Stimulated activated effector memory CD8-positive, alpha-beta T cell treated with anti-CD3 and anti-CD28 coated beads, Interleukin-12 subunit alpha, Interleukin-12 subunit beta, amount 100 ng/mL, for 72 hours (primary cell): ENCODE measurements around the gene RAPGEF4.

Experiments used
- ATAC-seq: fragments of 150-1000 bp; cut with Tn5 transposase; 2 replicates; pipeline ENCODE4 v1.10.0; 2021
- DNase-seq, 2 donors: peaks; one replicate each; pipeline ENCODE4 v3.0.0; 2021 to 2022; ENCODE audit warnings: low spot score in 2 of 2
- H3K27ac Mint-ChIP-seq: one replicate; pipeline ENCODE4 v1.8.0; 2022; ENCODE audit warnings: mild to moderate bottlenecking, mixed read lengths
- H3K36me3 Mint-ChIP-seq: one replicate; pipeline ENCODE4 v1.8.0; 2022; ENCODE audit warnings: mild to moderate bottlenecking, mixed read lengths
- H3K4me1 Mint-ChIP-seq: one replicate; pipeline ENCODE4 v1.8.0; 2022; ENCODE audit warnings: mixed read lengths
- H3K4me3 Mint-ChIP-seq: one replicate; pipeline ENCODE4 v1.8.0; 2022; ENCODE audit warnings: mild to moderate bottlenecking, mixed read lengths
- H3K9me3 Mint-ChIP-seq: one replicate; pipeline ENCODE4 v1.8.0; 2022; ENCODE audit warnings: mixed read lengths

Gene RAPGEF4

GRCh38 chr2:172950565-172950964, 214.9 kb downstream of the RAPGEF4 start:
- no peaks in the 10 kb centered on the region for H3K4me1 Mint-ChIP-seq
- no peaks in the 10 kb centered on the region for H3K36me3 Mint-ChIP-seq
- ATAC-seq: no peak
- H3K27ac Mint-ChIP-seq: no peak overlapping the region
- no peaks in the 10 kb centered on the region for H3K9me3 Mint-ChIP-seq
- H3K4me3 Mint-ChIP-seq: no peak overlapping the region
- no peak for DNase-seq

- no peaks in the 10 kb centered on the region for H3K4me1 Mint-ChIP-seq
- ATAC-seq (no peak), DNase-seq (no peak)
- H3K36me3 Mint-ChIP-seq: no peaks in the 10 kb centered on the region
- H3K9me3 Mint-ChIP-seq: no peaks in the 10 kb centered on the region
- H3K27ac Mint-ChIP-seq: no peak overlapping the region
- no peak overlapping the region for H3K4me3 Mint-ChIP-seq
Measured at GRCh38 chr2:172951554-172951953, 215.9 kb downstream of the RAPGEF4 start.

GRCh38 chr2:172953411-172953810, 217.8 kb downstream of the RAPGEF4 start:
- H3K36me3 Mint-ChIP-seq: no peaks in the 10 kb centered on the region
- no peak for DNase-seq
- no peak for ATAC-seq
- no peaks in the 10 kb centered on the region for H3K4me1 Mint-ChIP-seq
- no peak overlapping the region for H3K4me3 Mint-ChIP-seq
- no peak overlapping the region for H3K27ac Mint-ChIP-seq
- H3K9me3 Mint-ChIP-seq: no peaks in the 10 kb centered on the region

- Mint-ChIP-seq H3K9me3 (no peaks in the 10 kb centered on the region), H3K4me3 (no peak overlapping the region), H3K36me3 (no peaks in the 10 kb centered on the region), H3K27ac (no peak overlapping the region), H3K4me1 (no peaks in the 10 kb centered on the region)
- DNase-seq: no peak
- ATAC-seq: no peak
Measured at GRCh38 chr2:172953970-172954852, 218.6 kb downstream of the RAPGEF4 start.

- no peak for DNase-seq
- Mint-ChIP-seq H3K36me3 (no peaks in the 10 kb centered on the region), H3K27ac (no peak overlapping the region), H3K4me1 (no peaks in the 10 kb centered on the region), H3K4me3 (no peak overlapping the region), H3K9me3 (no peaks in the 10 kb centered on the region)
- no peak for ATAC-seq
Measured at GRCh38 chr2:172955587-172955986, 219.9 kb downstream of the RAPGEF4 start.

- H3K4me1 Mint-ChIP-seq: peaks cover 2% of the 10 kb centered on the region
- H3K36me3 Mint-ChIP-seq: no peaks in the 10 kb centered on the region
- ATAC-seq (no peak), DNase-seq (no peak)
- no peaks in the 10 kb centered on the region for H3K9me3 Mint-ChIP-seq
- H3K27ac Mint-ChIP-seq: no peak overlapping the region
- H3K4me3 Mint-ChIP-seq: no peak overlapping the region
Measured at GRCh38 chr2:172957734-172958133, 222.1 kb downstream of the RAPGEF4 start.

GRCh38 chr2:172962082-172962481, 226.4 kb downstream of the RAPGEF4 start:
- H3K36me3 Mint-ChIP-seq: no peaks in the 10 kb centered on the region
- peaks cover 6% of the 10 kb centered on the region for H3K4me1 Mint-ChIP-seq
- H3K9me3 Mint-ChIP-seq: no peaks in the 10 kb centered on the region
- H3K4me3 Mint-ChIP-seq: no peak overlapping the region
- no peak for DNase-seq
- ATAC-seq: peak; percentile 41
- H3K27ac Mint-ChIP-seq: no peak overlapping the region

- no peak overlapping the region for H3K4me3 Mint-ChIP-seq
Measured at GRCh38 chr2:172962824-172963223, 227.2 kb downstream of the RAPGEF4 start.

GRCh38 chr2:172964511-172965139, 229.0 kb downstream of the RAPGEF4 start:
- Mint-ChIP-seq H3K4me1 (peaks cover 6% of the 10 kb centered on the region), H3K36me3 (no peaks in the 10 kb centered on the region), H3K4me3 (no peak overlapping the region), H3K27ac (no peak overlapping the region), H3K9me3 (no peaks in the 10 kb centered on the region)
- no peak for DNase-seq
- ATAC-seq: no peak

More at GRCh38 chr2:172962824-172963223, 227.2 kb downstream of the RAPGEF4 start:
- ATAC-seq (peak; percentile 75), DNase-seq (no peak)
- Mint-ChIP-seq H3K36me3 (no peaks in the 10 kb centered on the region), H3K4me1 (peaks cover 6% of the 10 kb centered on the region), H3K27ac (no peak overlapping the region), H3K9me3 (no peaks in the 10 kb centered on the region)

- Mint-ChIP-seq H3K36me3 (no peaks in the 10 kb centered on the region), H3K4me3 (no peak overlapping the region), H3K4me1 (peaks cover 6% of the 10 kb centered on the region), H3K9me3 (no peaks in the 10 kb centered on the region), H3K27ac (no peak overlapping the region)
- no peak for DNase-seq
- ATAC-seq: no peak
Measured at GRCh38 chr2:172965433-172966212, 230.0 kb downstream of the RAPGEF4 start.

GRCh38 chr2:172967036-172967982, 231.7 kb downstream of the RAPGEF4 start:
- no peaks in the 10 kb centered on the region for H3K36me3 Mint-ChIP-seq
- DNase-seq: no peak
- H3K27ac Mint-ChIP-seq: no peak overlapping the region
- no peak for ATAC-seq
- peaks cover 6% of the 10 kb centered on the region for H3K4me1 Mint-ChIP-seq
- no peaks in the 10 kb centered on the region for H3K9me3 Mint-ChIP-seq
- H3K4me3 Mint-ChIP-seq: no peak overlapping the region

- no peak for ATAC-seq
- Mint-ChIP-seq H3K4me3 (no peak overlapping the region), H3K9me3 (no peaks in the 10 kb centered on the region), H3K4me1 (peaks cover under 1% of the 10 kb centered on the region), H3K36me3 (no peaks in the 10 kb centered on the region), H3K27ac (no peak overlapping the region)
- DNase-seq: no peak
Measured at GRCh38 chr2:172968061-172968469, 232.4 kb downstream of the RAPGEF4 start.

GRCh38 chr2:172969166-172969565, 233.5 kb downstream of the RAPGEF4 start:
- Mint-ChIP-seq H3K36me3 (no peaks in the 10 kb centered on the region), H3K27ac (no peak overlapping the region), H3K4me1 (no peaks in the 10 kb centered on the region), H3K9me3 (no peaks in the 10 kb centered on the region), H3K4me3 (no peak overlapping the region)
- ATAC-seq: no peak
- no peak for DNase-seq

GRCh38 chr2:172969609-172970008, 234.0 kb downstream of the RAPGEF4 start:
- Mint-ChIP-seq H3K36me3 (no peaks in the 10 kb centered on the region), H3K4me1 (no peaks in the 10 kb centered on the region), H3K9me3 (no peaks in the 10 kb centered on the region), H3K27ac (no peak overlapping the region), H3K4me3 (no peak overlapping the region)
- no peak for ATAC-seq
- DNase-seq: no peak
